Head of caudate nucleus (tissue), 42 donors: ENCODE measurements around the gene CDK3.
A peak's percentile ranks its signal among the peaks of the same experiment; 100 is the strongest.

Experiments used
- DNase-seq, 42 donors: peaks; one replicate each; pipeline versions ENCODE4 v3.0.0 to v3.0.0-alpha.2; 2020 to 2021; ENCODE audit warnings: mixed read lengths in 7 of 42
- intact Hi-C: fragments of 100-400 bp; cut with DNase I; formaldehyde crosslinking; loops from one replicate; pipeline ENCODE4 v1.15.0; 2022

The CDK3 gene

DNA sequence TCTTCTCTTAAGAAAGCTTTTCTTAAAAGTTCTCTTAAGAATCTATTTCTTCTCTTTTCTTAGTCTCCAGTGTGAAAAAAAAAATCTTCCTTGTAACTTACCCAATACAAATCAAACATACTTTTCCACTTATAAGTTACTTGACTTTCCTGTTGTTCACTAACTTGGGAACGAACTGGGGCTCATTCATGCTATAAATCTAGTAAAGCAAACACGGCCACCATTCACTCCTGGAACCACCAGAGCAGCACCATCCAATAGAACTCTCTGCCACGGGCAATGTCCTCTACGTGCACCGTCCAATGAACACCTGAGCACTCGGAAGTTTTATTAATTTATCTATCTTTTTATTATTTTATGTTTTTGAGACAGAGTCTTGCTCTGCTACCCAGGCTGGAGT lies 50.9 kb downstream of the CDK3 start:
- intact Hi-C loops, result no loop called here
- DNase-seq, result no peak

DNA sequence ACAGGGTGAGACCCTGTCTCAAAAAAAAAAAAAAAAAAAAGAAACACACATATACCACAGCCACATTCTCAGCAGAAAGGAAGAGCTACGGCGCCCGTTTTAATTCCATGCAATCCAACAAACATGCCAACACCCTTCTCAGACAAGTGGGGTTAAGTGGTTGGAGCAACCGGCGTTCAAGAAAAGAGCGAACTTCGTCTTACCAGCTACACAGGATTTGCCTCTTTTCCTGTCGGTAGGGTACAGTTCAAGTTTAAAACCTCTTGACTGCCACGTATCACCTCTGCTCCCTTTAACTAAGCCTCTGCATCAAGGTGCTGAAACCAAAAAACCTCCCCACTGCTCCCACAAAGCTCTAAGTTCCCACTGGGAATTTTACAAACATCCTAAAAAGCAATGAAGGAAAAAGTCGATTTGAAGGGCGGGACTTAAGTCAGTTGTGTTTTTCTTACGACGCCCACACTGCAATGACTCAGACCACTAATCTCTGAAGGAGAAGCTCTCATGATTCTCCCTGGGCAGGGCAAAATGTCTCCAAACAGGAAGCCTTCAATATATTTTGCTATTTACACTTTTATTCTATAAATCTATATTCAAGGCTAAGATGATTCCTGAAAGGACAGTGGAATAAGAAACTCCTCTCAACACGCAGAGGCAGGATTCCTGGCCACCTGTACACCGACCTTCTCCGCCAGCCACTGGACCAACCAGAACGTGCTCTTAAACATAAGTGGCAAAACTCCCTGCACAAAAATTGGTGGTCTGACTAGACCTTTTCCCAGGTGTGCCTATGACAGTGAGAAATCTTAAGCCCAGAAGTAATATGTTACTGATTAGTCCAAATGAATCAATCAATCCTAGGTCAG lies 52.8 kb downstream of the CDK3 start:
- peak in 14 of 42 donors; percentile 8 to 58 (median 30) for DNase-seq
- intact Hi-C loops, result no loop called here

DNA sequence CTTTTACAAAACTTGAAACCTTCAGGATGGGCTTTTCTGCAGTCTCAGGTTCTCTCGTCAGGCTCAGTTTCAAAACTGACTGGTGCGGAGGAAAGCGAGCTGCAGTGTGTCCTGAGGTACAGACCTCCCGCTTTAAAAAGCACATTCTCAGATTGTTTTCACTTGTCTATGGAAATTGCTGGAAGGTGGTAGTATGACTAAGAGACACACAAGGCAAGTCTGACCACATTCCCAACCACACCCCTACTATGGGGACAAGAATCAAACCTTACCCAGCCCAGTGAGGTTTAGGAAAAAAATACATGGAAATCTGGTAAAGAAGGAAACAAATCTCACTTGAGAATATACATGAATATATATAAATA lies 53.4 kb downstream of the CDK3 start:
- DNase-seq, result no peak
- intact Hi-C loops, result no loop called here
